HG03097 (cell line): ENCODE measurements around the gene FGB.
"Not testable (repeated sequence)": the region's sequence is repeated elsewhere in the genome, so short reads cannot be mapped to it uniquely, and the experiment has no call there.

ENCODE experiments used
- ATAC-seq: cut with Tn5 transposase; IDR thresholded peaks from one replicate; pipeline ENCODE4 v1.9.1; 2021; ENCODE audit not compliant: unreplicated experiment, low FRiP score

FGB gene

DNA sequence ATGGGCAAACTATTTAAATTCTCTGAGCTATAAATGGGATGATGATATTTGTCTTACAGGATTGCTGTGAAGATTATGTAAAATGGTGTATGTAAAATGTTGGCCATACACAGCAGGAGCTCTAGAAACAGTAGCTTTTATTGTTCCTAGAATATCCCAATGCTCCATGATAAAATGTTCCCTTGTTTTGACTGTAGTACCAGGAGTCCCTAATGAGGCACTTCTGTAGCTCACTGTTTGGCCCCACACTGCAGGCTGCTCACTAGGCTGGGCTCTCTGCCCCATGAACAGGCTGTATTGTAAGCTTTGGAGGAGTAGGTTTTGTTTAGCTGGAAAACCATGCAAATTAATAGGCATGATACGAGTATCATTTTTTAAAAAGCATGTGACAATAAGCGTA lies 31.1 kb downstream of the FGB start:
- ATAC-seq = no peak

DNA sequence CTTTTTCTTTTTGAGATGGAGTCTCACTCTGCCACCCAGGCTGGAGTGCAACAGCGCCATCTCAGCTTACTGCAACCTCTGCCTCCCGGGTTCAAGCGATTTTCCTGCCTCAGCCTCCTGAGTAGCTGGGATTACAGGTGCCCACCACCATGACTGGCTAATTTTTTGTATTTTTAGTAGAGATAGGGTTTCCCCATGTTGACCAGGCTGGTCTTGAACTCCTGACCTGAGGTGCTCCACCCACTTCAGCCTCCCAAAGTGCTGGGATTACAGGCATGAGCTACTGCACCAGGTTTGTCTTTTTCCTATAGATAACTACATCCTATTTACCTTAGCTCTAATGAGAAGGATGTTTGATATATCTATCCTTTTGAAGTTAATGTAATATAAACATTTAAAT lies 31.5 kb downstream of the FGB start:
- ATAC-seq = not testable (repeated sequence)

- ATAC-seq = no peak
Observed at GRCh38 chr4:154595807-154596206, 33.0 kb downstream of the FGB start.

GRCh38 chr4:154597281-154597680 lies 34.5 kb downstream of the FGB start:
- not testable (repeated sequence) for ATAC-seq

GRCh38 chr4:154597798-154598774 lies 35.3 kb downstream of the FGB start:
- no peak for ATAC-seq

DNA sequence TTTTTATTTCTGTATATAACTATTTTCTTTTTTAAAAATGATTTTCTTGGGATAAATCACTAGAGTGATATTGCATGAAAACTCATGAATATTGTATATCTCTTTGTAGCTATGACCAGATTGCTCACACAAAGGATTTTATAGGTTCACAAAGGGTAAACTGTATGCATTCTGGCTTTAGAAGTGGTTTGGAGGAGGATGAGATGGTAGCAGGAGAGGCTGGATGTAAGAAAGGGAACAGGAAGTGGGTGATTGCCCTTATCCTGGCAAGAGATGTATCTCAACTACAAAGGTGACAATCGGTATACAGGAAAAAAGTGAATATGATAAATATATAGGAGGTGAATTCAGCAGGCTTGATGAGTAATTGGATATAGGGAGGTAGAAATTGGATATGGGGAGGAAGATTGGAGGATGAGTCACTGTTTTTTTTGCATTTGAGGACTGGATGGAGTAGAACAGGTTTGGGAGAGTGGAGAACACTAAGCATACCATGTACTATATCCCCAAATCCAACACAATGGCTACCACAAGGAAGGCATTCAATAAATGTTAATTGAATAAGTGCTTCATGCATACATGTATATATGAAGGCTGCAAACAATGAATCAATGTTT lies 39.7 kb downstream of the FGB start:
- no peak for ATAC-seq

- ATAC-seq = no peak
Observed at GRCh38 chr4:154603033-154603943, 40.5 kb downstream of the FGB start.

- no peak for ATAC-seq
Observed at GRCh38 chr4:154604696-154605200, 41.9 kb downstream of the FGB start.

DNA sequence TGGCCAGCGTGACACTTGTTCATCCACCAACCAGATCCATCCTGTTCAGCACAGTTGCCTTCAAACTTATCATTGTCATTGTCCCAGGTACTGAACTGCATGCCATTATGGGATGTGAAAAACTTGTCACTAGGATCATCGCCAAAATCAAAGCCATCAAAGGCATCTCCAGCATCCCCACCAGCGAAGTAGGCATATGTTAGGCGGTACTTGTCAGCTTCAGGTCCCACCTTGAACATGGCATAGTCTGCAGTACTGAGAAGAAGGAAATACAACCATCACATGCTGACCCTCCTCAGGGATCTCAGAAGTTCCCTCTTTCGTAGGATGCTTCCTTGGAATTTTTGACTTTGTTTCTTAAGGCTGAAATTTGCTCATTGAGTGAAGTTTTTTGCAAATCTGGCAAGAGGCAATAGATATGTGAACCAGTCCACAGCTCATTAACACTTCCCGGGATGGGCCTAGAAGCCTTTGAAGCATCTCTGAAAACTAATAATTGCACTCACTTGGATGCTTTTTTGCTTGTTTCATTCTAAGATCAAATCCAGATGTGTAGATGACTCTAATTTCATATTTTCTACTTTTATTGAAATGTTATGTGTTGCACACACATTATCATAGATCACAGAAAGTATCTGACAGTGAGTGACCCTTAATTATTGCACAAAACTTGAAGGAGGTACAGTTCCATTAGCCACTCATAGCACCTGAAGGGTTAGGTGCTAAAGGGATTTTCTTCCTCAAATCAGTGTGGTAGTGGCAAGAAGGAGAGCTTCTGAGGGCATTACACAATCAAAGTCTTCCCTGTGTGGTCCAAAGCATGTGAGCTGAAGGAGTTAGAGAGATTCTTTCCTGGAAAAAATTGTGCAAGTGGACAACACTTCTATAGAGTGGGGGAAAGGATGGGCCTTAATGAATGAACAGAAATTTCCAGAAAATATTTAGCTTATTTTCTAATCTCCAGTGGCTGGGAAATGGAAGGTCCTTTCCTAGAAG lies 44.2 kb downstream of the FGB start:
- no peak for ATAC-seq

GRCh38 chr4:154608361-154609252 lies 45.8 kb downstream of the FGB start:
- ATAC-seq = no peak

- ATAC-seq = no peak
Observed at GRCh38 chr4:154609532-154609931, 46.7 kb downstream of the FGB start.

GRCh38 chr4:154610582-154610981 lies 47.8 kb downstream of the FGB start:
- no peak for ATAC-seq

DNA sequence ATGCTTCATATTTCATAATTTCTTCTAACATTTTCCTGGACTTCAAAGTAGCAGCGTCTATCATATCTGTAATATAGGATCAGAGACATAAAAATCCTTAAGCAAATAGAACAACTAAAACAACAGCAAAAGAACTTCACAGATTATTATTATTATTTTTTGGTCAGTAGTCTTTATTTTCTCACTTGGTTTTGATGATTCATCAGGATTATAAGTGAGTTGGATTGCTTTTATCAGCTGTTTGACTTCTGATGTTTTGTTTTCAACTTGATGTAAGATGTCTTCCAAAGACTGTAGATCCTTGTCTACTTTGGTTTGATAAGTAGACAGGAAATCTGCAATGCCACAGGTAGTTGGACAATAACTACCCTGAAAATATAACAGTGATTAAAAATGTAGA lies 49.0 kb downstream of the FGB start:
- no peak for ATAC-seq

- no peak for ATAC-seq
Observed at GRCh38 chr4:154612472-154613414, 49.9 kb downstream of the FGB start, which contains the start of gene FGG. TSS of gene FGG (minus strand) at chr4:154612656. CDS start at chr4:154612609, 47 bp downstream.

DNA sequence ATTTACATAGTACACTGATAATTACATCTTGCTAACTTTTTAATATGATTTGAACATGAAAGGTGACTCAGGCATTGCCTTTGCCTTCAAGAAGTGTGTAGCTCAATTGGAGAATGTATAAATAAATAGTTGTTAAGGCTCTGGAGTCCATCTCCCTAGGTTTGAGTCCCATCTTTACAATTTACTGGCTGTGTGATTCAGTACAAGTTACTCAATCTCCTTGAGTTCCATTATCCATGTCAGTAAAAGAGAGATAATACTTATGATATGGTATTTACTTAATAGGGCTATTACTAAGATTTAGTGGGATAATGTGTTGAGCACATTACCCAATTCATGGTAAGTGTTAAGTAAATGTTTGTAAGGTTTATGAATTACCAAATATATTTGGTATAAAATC lies 51.5 kb downstream of the FGB start:
- no peak for ATAC-seq

DNA sequence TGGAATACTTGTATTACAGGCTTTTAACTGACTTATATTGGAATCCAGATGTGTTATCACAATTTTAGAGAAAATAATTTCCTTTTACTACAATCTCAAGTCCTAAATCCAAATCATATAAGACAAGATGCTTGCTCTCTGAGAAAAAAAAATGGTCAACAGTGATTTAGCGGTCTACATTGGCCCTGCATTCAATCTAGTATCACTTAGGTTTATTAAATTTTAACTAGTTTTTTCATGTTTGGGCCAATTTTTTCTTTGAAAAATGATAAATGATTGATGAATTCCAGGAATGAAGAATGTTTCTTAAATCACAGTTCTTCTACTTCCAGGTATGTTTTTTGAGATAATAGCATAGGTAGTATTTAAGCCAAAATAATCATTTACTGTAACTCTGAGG lies 52.4 kb downstream of the FGB start:
- no peak for ATAC-seq

DNA sequence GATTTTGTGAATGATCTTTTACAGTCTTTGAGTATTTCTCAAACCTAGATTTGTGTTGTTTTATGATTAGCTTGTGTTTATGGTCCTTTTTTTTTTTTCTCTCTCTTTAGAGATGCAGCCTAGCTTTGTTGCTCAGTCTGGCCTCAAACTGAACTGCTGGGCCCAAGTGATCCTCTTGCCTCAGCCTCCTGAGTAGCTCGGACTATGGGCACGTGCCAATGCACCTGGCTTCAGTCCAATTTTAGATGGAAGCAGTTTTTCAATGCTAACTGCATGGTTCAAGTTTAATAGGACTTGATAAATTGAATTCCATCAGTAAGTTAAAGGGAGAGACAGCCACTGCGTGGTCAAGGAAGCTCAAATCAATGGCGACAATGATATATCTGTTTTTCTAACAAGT lies 53.5 kb downstream of the FGB start:
- ATAC-seq = no peak
